Measurements from ENCODE around the gene PRKCB. TPM values are rescaled to one million over a fixed set of nuclear protein-coding genes. Genes with fewer than 3 reads are reported as not detected.
"Not testable (repeated sequence)": the region's sequence is repeated elsewhere in the genome, so short reads cannot be mapped to it uniquely, and the experiment has no call there.

The PRKCB gene
- total RNA-seq, 4 donors from 2014 or later = 7.7 to 40.0 (median 12.2) TPM

- 91% methylated on average over 7 of the region's 7 CpGs for WGBS
Observed at GRCh38 chr16:24228514-24228913, 392.7 kb downstream of the PRKCB start.

GRCh38 chr16:24232936-24233335, 397.2 kb downstream of the PRKCB start:
- 63% methylated on average over 2 of the region's 2 CpGs for WGBS
- Histone ChIP-seq H3K36me3 (no peaks in the 10 kb centered on the region), H3K4me1 (no peaks in the 10 kb centered on the region), H3K27ac (no peak overlapping the region), H3K27me3 (no peaks in the 10 kb centered on the region), H3K4me3 (no peak overlapping the region), H3K9me3 (no peaks in the 10 kb centered on the region)
- TF ChIP-seq CTCF (IDR thresholded peaks at IDR 0.05) (no peak), EP300 (IDR thresholded peaks at IDR 0.05) (no peak), POLR2A (IDR thresholded peaks at IDR 0.05) (no peak), POLR2AphosphoS5 (IDR thresholded peaks at IDR 0.05) (no peak)
- DNase-seq (ENCODE audit: low spot score in 2 of 2) = no peak

More at GRCh38 chr16:24228514-24228913, 392.7 kb downstream of the PRKCB start:
- Histone ChIP-seq H3K4me1 (no peaks in the 10 kb centered on the region), H3K36me3 (no peaks in the 10 kb centered on the region), H3K27ac (no peak overlapping the region), H3K27me3 (no peaks in the 10 kb centered on the region), H3K4me3 (no peak overlapping the region), H3K9me3 (no peaks in the 10 kb centered on the region)
- TF ChIP-seq EP300 (IDR thresholded peaks at IDR 0.05) = no peak
- no peak for TF ChIP-seq POLR2A (IDR thresholded peaks at IDR 0.05)
- TF ChIP-seq CTCF (IDR thresholded peaks at IDR 0.05) = no peak
- no peak for TF ChIP-seq POLR2AphosphoS5 (IDR thresholded peaks at IDR 0.05)
- DNase-seq (ENCODE audit: low spot score in 2 of 2) = no peak

- no peaks in the 10 kb centered on the region for H3K4me1 ChIP-seq
- DNase-seq (ENCODE audit: low spot score in 2 of 2) = no peak
- TF ChIP-seq CTCF (IDR thresholded peaks at IDR 0.05) = no peak
- no peak for TF ChIP-seq POLR2AphosphoS5 (IDR thresholded peaks at IDR 0.05)
- TF ChIP-seq POLR2A (IDR thresholded peaks at IDR 0.05) = no peak
- no peak for TF ChIP-seq EP300 (IDR thresholded peaks at IDR 0.05)
- H3K27ac ChIP-seq = no peak overlapping the region
- no peaks in the 10 kb centered on the region for H3K36me3 ChIP-seq
- H3K27me3 ChIP-seq = no peaks in the 10 kb centered on the region
- no peak overlapping the region for H3K4me3 ChIP-seq
- 67% methylated on average over 5 of the region's 5 CpGs for WGBS
- no peaks in the 10 kb centered on the region for H3K9me3 ChIP-seq
Observed at GRCh38 chr16:24234737-24235136, 399.0 kb downstream of the PRKCB start.

- Histone ChIP-seq H3K36me3 (no peaks in the 10 kb centered on the region), H3K27ac (no peak overlapping the region), H3K4me1 (no peaks in the 10 kb centered on the region), H3K9me3 (no peaks in the 10 kb centered on the region), H3K27me3 (no peaks in the 10 kb centered on the region), H3K4me3 (no peak overlapping the region)
- TF ChIP-seq POLR2A (IDR thresholded peaks at IDR 0.05) (no peak), EP300 (IDR thresholded peaks at IDR 0.05) (no peak), CTCF (IDR thresholded peaks at IDR 0.05) (no peak), POLR2AphosphoS5 (IDR thresholded peaks at IDR 0.05) (no peak)
- WGBS = 70% methylated on average over 2 of the region's 2 CpGs
- no peak for DNase-seq (ENCODE audit: low spot score in 2 of 2)
Observed at GRCh38 chr16:24235806-24236205, 400.0 kb downstream of the PRKCB start.

- WGBS = 70% methylated on average over 2 of the region's 2 CpGs
- H3K9me3 ChIP-seq, H3K27me3 ChIP-seq: not testable (repeated sequence)
Observed at GRCh38 chr16:24238846-24239245, 403.1 kb downstream of the PRKCB start.

GRCh38 chr16:24246911-24247607, 411.3 kb downstream of the PRKCB start:
- no peak for TF ChIP-seq EP300 (IDR thresholded peaks at IDR 0.05)
- no peaks in the 10 kb centered on the region for H3K27me3 ChIP-seq
- WGBS = 75% methylated on average over 4 of the region's 4 CpGs
- H3K9me3 ChIP-seq = no peaks in the 10 kb centered on the region
- no peak overlapping the region for H3K27ac ChIP-seq
- H3K36me3 ChIP-seq = no peaks in the 10 kb centered on the region
- H3K4me1 ChIP-seq = no peaks in the 10 kb centered on the region
- no peak for DNase-seq (ENCODE audit: low spot score in 2 of 2)
- no peak overlapping the region for H3K4me3 ChIP-seq

More at GRCh38 chr16:24238846-24239245, 403.1 kb downstream of the PRKCB start:
- not testable (repeated sequence) for H3K36me3 ChIP-seq; H3K27ac ChIP-seq; H3K4me3 ChIP-seq; H3K4me1 ChIP-seq; DNase-seq (ENCODE audit: low spot score in 2 of 2)
